A549 treated with CpdA at 1 μM for 4 hours (cell line): ENCODE results near the gene SKAP1. TPM values are rescaled to one million over a fixed set of nuclear protein-coding genes. Genes with fewer than 3 reads are reported as not detected.

Experiments
- total RNA-seq: library from RNA; stranded (reverse); fragments of 200-300 nt; extraction: Qiagen RNA extraction; gene quantifications from 5 replicates; pipeline ENCODE4 v1.2.3, GENCODE V29; 2022; ENCODE audit warnings: low read depth

SKAP1 gene
- 0.25 to 0.26 TPM in 2 of 5 replicates, not detected in the others for total RNA-seq

GRCh38 chr17:48429638-48430586 is at the start of gene SKAP1:
Gene SKAP1 (minus strand): TSS chr17:48430214.

GRCh38 chr17:48107137-48108055 is 322.6 kb downstream of the SKAP1 start, which contains the start of gene SNX11:
Gene SNX11 (plus strand): TSS chr17:48107766. CDS start chr17:48112044, 4,278 bp downstream.

GRCh38 chr17:48101012-48101720 is 328.8 kb downstream of the SKAP1 start, which contains the start of gene CBX1:
Gene CBX1 (minus strand): TSS chr17:48101478. CDS start chr17:48077004, 24,474 bp downstream.

Other genes starting within 250 kb of the SKAP1 start
- gene HOXB1, start 100.8 kb upstream of the SKAP1 start, total RNA-seq: not detected in 5 replicates
- gene HOXB2, start 114.9 kb upstream of the SKAP1 start, total RNA-seq: 0.44 to 0.69 TPM (median 0.55 TPM) in 4 of 5 replicates, not detected in the other
- 0.09 to 0.17 TPM (median 0.13 TPM) in 5 replicates for gene HOXB4, start 148.1 kb upstream of the SKAP1 start, total RNA-seq
- gene HOXB3, start 160.0 kb upstream of the SKAP1 start, total RNA-seq: 3.8 to 9.3 TPM (median 5.9 TPM) in 5 replicates
- 1.8 to 2.8 TPM (median 2.4 TPM) in 5 replicates for gene HOXB5, start 163.6 kb upstream of the SKAP1 start, total RNA-seq
- 4.8 to 6.8 TPM (median 5.4 TPM) in 5 replicates for gene HOXB6, start 174.8 kb upstream of the SKAP1 start, total RNA-seq
- 31.4 to 36.6 TPM (median 33.3 TPM) in 5 replicates for gene HOXB7, start 180.8 kb upstream of the SKAP1 start, total RNA-seq
- 7.1 to 9.6 TPM (median 8.0 TPM) in 5 replicates for gene HOXB8, start 185.1 kb upstream of the SKAP1 start, total RNA-seq
- 7.7 to 9.1 TPM (median 8.1 TPM) in 5 replicates for gene HOXB9, start 196.1 kb upstream of the SKAP1 start, total RNA-seq